Breast epithelium (tissue), 3 donors: ENCODE results near the gene BTF3.

ENCODE experiments used
- CTCF ChIP-seq, 3 donors: fragments of 450-650 bp; IDR thresholded peaks; one replicate each; pipeline ENCODE4 v1.5.1; 2016 to 2017; ENCODE audit warnings: antibody characterized with exemption in 3 of 3, mild to moderate bottlenecking in 3 of 3, moderate library complexity in 3 of 3
- POLR2A ChIP-seq: fragments of 450-650 bp; IDR thresholded peaks from one replicate; pipeline ENCODE4 v1.6.1; 2016; ENCODE audit warnings: antibody characterized with exemption, mild to moderate bottlenecking, moderate library complexity
- POLR2AphosphoS5 ChIP-seq, 3 donors: sonication (generic); formaldehyde crosslinking; IDR thresholded peaks; one replicate each; pipeline ENCODE4 v1.6.1; 2017; ENCODE audit warnings: antibody characterized with exemption in 3 of 3

GRCh38 chr5:73544429-73545402 is 46.5 kb downstream of the BTF3 start:
- TF ChIP-seq CTCF (IDR thresholded peaks at IDR 0.05) = no peak
- TF ChIP-seq POLR2A = no peak
- TF ChIP-seq POLR2AphosphoS5 (IDR thresholded peaks at IDR 0.05) = no peak
